Stimulated activated CD4-positive, alpha-beta T cell treated with anti-CD3 and anti-CD28 coated beads, Interleukin-2, amount 100 ng/mL, for 4 hours (primary cell): ENCODE measurements around the gene ANTXR2.

Experiments used
- DNase-seq: peaks from one replicate; pipeline ENCODE4 v3.0.0-alpha.2; 2020; ENCODE audit warnings: low read depth

The ANTXR2 gene

DNA sequence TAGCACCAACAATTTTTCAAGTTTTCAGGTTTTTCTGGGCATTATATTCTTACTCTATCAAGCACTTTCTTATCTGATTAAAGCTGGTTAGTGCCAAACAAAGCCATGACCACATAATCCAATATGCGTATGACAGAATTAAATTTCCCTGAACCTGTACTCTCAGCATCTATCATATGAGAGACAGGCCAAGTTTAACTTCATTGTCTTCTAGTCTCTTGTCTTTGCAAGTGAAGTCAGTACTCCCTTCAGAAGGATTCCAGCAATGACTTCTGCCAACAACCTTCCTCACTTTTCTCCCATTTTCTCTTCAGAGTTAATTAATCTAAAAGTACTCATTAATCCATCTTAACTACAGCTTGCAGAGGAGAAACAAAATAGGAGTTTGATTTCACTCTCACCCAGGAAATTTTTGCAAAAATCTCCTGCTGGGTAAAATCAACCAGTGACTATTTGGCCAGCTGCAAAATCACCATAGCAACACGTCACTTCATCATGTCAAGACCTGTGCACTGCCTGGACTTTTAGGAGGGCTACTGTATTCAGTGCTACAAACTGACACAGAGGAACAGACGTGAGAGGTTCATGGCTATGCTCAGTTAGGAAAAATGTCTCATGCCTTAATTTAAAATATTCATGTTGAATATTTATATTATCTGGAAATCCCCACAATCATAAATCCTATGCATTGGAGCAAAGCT lies 208.4 kb downstream of the ANTXR2 start:
- no peak for DNase-seq

DNA sequence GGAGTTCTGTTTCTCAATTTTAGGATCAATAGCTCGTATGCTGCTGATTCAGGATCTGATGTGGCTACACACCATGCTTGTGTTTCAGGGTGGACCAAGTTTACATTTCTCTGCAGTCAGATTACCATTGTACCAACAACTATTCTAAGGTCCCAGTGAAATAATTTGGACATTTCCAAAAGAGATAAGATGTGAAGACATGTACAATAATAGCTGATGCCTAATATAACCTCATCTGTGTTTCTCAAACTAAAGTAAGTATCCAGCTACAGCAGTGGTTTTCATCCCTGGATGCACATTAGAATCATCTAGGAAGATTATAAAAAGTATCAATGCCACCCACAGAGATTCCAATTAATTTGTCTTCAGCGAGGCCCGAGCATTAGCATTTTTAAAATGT lies 209.7 kb downstream of the ANTXR2 start:
- no peak for DNase-seq

DNA sequence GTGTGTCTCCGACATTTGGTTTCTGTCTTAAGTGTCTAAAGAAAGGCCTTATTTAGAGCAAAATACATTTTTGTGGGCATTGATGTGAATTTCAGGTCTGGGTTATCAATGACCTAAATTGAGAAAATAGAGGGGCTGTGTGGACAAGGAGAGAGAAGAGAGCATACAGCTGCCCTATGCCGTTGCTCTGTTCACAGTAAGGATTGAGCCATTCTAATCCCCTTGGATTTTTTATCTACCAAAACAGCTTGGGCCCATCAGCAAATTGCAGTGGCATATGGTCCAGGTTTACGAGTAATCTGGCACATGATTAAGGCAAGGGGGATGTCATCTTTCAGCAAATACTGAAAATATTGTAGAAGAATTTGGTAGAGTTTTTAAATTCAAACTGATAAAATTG lies 210.2 kb downstream of the ANTXR2 start:
- DNase-seq: no peak

DNA sequence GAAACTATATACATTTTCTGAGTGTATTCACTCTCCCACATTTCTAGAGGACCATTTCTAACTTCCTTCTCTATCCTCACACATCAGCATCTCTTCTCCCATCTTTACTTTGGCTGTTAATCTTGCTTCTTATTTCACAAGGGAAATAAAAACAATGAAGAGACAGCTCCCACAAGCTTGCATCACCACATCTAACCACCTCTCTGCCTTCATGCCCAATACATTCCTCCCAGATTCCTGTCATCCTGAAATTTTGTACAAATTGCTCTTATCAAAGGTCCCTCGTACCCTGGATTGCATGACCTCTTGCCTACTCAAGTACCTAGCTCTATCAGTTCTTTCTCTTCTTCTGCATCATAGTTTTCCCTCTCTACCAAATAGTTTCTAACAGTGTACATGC lies 215.2 kb downstream of the ANTXR2 start:
- DNase-seq: no peak

DNA sequence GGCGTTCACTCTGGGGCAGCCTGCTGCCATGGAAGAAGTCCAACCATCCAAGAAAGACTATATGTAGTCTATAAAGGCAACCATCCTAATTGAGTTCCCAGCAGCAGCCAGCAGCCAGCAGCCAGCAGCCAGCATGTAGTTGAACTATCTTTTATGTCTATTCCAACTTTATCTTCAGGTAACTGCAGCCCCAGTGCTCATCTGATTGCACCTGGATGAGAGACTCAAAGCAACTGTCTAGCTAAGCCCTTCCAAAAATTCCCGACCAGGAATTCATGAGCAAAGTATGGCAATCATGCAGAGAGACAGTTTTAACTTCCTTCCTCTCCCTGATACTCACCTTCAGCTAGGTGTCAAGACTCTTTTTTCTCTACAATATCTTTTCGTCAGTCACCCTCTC lies 216.8 kb downstream of the ANTXR2 start:
- DNase-seq: no peak

DNA sequence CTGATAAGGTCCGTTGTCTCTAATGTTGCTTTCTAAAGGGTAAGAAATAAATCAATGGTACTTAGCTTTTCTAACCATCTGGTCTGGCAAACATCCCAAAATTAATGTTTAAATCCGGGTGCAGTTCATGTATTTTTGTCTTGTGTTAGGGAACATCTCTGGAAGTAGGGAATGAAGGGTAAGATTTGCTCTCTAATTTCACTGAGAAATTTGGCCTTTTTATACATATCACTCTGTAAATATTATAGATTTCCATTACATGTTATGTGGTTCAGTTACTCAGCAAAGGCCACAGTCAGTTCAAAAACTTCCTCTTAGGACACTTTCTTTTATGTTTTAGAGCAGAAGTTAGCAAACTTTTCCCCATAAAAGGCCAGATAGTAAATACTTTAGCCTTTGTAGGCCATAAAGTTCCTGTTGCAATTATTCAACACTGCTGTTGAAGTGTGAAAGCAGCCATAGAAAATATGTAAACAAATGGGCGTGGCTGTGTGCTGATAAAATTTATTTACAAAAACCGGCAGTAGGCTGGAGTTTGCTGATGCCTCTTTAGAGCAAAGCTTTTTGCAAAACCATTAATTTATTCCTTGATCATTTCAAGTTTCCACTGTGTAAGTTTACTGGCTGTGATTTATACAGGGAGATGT lies 218.1 kb downstream of the ANTXR2 start:
- DNase-seq: no peak

DNA sequence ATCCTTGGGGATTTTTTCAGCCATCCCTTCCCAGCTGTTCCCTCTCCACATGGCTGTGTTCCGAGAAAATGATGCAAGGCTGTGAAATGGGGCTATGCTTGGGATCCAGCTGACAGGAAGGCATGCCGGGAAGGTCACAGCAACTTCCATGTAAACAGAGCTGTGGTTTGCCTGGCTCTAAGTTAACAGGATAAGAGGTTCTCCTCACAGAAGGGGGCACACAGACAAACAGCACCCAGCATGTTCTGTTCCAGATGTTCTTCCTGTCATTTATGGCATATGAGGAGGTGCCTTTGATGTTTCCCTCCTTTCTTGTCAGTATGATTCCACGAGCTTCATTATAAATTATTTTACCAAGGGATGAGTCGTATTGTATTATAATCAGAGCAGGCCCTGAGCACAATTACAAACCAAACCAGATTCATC lies 220.7 kb downstream of the ANTXR2 start:
- no peak for DNase-seq

DNA sequence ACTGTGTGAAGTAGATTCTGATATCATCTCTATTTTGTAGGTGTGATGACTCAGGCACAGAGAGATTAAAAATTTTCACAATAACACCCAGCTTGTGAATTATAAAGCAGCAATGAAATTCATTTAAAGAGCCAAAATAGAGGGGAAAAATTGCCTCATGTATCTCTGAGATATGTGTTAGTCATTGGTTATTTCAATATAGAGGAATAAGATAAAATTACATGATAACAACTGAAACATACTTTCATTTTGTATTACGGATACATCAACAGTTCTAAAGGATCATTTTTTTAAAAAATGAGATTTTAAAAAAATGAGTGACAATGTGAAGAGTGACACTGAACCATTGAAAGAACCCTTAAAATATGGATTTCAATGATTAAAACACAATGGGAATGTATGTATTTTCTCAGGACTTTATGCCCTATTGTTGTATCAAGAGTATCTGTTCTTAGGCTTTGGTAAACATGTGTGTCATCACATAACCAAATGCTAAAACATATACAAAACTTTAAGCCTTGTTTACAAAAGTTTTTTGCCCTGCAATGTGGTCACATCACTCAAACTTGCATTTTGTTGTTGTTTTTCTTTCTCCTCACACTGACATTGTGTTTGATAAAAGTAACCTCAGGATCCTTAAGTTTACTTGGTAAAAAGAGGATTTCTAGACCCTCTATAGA lies 221.3 kb downstream of the ANTXR2 start:
- no peak for DNase-seq
